HG02588 (cell line): ENCODE measurements around the gene TGFB1I1.
"Not testable (repeated sequence)": the region's sequence is repeated elsewhere in the genome, so short reads cannot be mapped to it uniquely, and the experiment has no call there.

Experiments
- ATAC-seq: cut with Tn5 transposase; IDR thresholded peaks from one replicate; pipeline ENCODE4 v1.9.1; 2021; ENCODE audit warnings: mild to moderate bottlenecking, moderate library complexity; ENCODE audit not compliant: unreplicated experiment

TGFB1I1 gene

GRCh38 chr16:31508706-31509195 lies 36.8 kb downstream of the TGFB1I1 start:
- no peak for ATAC-seq

GRCh38 chr16:31513126-31513525 lies 41.2 kb downstream of the TGFB1I1 start:
- ATAC-seq, result no peak

DNA sequence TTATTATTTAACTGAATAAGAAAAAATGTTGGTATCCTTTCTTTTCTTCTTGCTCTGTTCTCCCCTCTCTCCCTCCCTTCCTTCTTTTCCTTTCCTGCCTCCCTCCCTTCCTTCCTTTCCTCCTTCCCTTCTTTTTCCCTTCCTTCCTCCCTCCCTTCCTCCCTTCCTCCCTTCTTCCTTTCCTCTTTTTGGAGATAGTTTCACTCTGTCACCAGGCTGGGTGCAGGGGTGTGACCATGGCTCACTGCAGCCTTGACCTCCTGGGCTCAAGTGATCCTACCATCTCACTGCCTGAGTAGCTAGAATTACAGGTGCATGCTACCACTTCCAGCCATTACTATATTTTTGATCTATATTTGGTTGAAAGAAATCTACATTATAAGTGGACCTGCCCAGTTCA lies 41.9 kb downstream of the TGFB1I1 start:
- no peak for ATAC-seq

GRCh38 chr16:31517800-31518402 lies 45.9 kb downstream of the TGFB1I1 start:
- ATAC-seq, result no peak

DNA sequence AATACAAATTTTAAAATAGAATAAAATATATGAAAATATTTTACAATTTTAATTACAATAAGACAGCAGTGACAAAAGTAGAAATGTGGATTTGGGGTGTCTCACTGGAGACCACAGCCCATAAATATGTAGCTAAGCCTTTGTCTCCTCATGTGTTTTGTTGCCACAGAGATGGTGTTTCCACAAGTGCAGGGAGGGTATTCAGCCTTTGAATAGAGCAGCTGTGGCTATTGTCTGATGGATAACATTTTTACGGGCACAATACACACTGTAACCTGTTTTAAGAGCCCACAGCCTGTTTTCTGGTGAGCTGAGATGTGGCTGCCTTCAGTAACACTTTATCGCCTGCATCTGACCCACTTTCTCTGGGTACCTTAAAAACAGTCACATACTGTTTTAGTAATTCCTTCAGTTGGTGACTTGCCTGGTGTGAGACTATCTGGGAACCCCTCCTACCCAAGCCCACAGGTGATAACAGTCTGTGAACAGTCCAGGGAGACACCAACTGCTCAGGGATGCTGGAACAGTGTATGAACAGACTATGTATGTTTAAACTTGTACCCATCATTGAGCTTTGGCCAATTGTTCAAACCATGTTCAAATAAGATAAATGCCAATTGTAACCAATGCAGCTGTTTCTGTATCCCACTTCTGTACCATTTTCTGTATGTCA lies 47.9 kb downstream of the TGFB1I1 start:
- no peak for ATAC-seq

GRCh38 chr16:31521368-31521767 lies 49.4 kb downstream of the TGFB1I1 start:
- no peak for ATAC-seq

DNA sequence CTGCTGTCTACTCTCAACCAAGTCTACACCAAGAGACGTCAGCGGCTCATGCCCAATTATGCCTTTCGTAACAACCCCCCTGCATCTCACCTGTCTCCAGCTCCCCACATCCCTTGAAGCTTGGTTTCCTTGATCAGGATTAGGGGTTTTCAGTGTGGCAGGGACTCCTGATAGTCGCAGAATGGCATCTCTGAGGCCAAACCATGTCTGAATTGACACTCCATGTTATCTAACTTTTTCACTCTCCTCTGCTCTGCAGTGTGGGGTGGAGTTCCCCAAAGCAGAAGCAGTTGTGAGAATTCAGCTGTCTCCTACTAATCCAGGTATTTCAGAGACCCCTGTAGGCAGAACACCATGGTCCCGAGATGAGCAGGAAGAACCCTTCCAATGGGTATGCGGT lies 50.1 kb downstream of the TGFB1I1 start:
- ATAC-seq, result no peak

GRCh38 chr16:31523768-31524167 lies 51.8 kb downstream of the TGFB1I1 start:
- not testable (repeated sequence) for ATAC-seq

DNA sequence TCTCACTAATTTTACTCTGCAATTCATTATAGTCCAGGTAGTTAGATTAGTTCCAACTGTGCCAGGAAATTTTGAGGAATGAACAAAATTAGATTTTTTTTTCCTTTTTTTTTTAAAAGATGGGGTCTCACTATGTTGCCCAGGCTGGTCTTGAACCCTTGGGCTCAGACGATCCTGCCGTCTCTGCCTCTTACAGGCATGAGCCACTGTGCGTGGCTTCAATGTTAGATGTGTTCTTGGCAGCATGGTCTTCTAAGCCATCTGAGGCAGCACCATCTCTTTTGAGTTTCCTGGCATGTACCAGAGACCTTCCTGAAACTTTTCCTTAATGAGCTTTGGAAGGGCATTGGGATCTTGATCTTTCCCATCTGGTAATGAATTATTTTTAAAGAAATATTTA lies 53.2 kb downstream of the TGFB1I1 start:
- no peak for ATAC-seq
